ENCODE results near the gene SLC7A11.

Gene SLC7A11

DNA sequence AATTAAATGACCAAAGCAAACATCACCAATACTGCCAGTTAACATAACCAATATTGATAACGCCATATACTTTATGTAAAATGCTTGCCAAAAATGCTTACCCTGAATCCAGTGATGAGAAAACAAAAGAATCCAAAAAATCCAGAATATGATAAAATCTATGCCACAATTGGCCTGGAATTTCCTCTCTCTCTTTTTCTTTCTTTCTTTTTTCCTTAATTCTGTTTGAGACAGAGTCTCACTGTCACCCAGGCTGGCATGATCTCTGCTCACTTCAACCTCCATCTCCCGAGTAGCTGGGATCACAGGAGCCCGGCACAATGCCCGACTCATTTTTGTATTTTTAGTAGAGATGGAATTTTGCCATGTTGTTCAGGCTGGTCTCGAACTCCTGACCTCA is 9.8 kb upstream of the SLC7A11 start:
- TF ChIP-seq, protein P1, sequence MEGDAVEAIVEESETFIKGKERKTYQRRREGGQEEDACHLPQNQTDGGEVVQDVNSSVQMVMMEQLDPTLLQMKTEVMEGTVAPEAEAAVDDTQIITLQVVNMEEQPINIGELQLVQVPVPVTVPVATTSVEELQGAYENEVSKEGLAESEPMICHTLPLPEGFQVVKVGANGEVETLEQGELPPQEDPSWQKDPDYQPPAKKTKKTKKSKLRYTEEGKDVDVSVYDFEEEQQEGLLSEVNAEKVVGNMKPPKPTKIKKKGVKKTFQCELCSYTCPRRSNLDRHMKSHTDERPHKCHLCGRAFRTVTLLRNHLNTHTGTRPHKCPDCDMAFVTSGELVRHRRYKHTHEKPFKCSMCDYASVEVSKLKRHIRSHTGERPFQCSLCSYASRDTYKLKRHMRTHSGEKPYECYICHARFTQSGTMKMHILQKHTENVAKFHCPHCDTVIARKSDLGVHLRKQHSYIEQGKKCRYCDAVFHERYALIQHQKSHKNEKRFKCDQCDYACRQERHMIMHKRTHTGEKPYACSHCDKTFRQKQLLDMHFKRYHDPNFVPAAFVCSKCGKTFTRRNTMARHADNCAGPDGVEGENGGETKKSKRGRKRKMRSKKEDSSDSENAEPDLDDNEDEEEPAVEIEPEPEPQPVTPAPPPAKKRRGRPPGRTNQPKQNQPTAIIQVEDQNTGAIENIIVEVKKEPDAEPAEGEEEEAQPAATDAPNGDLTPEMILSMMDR (IDR thresholded peaks at IDR 0.05; ENCODE audit: control extremely low read depth, extremely low read depth, low read depth, missing control alignments): no peak
- DNase-seq (ENCODE audit: extremely low spot score): no peak
- POLR2A ChIA-PET: no interaction called here
- CTCF ChIA-PET: interaction anchor here (2.0 kb wide), 1 partner anchor 10 kb away, joined by 8 read pairs; the partner anchor contains the start of gene SLC7A11

DNA sequence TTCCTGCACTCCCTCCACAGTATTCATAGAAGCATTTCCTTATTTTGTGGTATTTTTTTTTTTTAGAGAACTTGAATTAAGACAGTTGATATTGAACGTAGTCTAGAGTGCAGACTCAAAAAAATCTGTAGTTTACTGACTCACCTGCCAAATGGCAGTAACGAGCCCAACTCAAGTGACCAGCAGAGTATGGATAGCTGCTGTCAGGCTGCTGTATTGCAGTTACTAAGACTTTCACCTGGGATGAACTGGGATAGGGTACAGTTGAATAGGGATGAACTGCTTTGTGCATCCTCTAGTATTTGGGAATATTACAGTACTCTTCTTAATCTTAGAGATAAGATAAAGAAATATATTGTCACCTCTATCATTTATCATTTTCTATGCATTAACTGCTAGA is 7.0 kb upstream of the SLC7A11 start:
- no peak for DNase-seq (ENCODE audit: extremely low spot score)
- TF ChIP-seq, protein P1 (IDR thresholded peaks at IDR 0.05; ENCODE audit: control extremely low read depth, extremely low read depth, low read depth, missing control alignments): no peak
- ChIA-PET CTCF (no interaction called here), POLR2A (no interaction called here)

DNA sequence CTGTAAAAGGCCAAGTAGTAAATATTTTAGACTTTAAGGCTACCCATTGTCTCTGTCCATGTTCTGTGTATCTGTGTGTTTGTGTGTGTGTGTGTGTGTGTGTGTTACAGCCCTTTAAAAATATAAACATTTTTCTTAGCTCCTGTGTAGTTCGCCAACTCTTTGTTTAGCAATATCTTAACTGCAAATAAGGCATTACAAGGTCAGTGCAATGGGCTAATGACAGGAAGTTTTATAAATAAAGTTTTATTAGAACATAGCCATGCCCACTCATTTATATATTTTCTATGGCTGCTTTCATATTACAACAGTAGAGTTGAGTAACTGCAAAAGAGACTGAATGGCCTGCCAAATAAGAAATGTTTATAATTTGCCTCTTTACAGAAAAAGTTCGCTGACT is 5.9 kb upstream of the SLC7A11 start:
- TF ChIP-seq, protein P1 (IDR thresholded peaks at IDR 0.05; ENCODE audit: control extremely low read depth, extremely low read depth, low read depth, missing control alignments): no peak
- POLR2A ChIA-PET: no interaction called here
- CTCF ChIA-PET: no interaction called here
- no peak for DNase-seq (ENCODE audit: extremely low spot score)

DNA sequence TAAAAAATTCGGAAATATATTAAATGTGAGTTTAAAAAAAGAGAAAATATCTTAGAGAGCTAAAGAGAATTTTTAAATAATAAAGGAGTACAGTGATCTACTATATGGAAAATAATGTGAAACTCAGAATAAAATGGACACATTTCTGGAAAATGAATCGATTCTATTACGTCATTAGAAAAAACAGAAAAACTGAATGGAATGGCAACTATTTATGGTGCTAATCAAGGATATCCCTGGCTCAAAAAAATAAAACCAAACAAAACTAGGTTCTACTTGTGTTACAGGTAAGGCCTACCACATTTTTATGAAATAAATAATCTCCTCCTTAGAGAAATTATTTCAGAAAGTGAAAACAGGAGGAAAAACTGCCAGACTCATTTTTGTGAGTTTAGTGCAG is 5.5 kb upstream of the SLC7A11 start:
- TF ChIP-seq, protein P1 (IDR thresholded peaks at IDR 0.05; ENCODE audit: control extremely low read depth, extremely low read depth, low read depth, missing control alignments): no peak
- ChIA-PET CTCF (interaction anchor here (0.7 to 0.8 kb wide), 2 partner anchors 10 to 13 kb away, joined by 3 read pairs; no protein-coding TSS in a partner anchor), POLR2A (no interaction called here)

DNA sequence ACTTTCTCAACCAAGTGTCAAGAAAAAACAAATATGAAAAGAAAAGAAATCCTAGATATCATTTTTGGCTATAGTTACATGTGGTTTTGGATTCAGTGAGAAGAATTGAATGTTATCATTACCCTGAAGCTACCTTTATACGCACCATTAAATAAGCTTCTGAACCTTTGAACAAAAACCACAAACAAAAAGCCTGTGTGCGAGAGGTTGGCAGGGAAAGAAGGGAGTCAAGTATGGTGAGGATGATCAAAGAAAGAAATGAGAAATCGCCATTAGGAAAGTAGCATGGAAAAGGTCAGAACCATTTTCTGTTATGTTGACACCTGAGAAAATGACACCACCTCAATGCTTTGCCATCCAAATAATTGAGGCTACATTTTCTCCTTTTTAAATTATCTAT is 1.2 kb upstream of the SLC7A11 start:
- ChIA-PET POLR2A (no interaction called here), CTCF (interaction anchor here (1.4 to 1.5 kb wide), 4 partner anchors 10 to 437 kb away, joined by 3 to 4 read pairs (median 4); no protein-coding TSS in a partner anchor)
- TF ChIP-seq, protein P1 (IDR thresholded peaks at IDR 0.05; ENCODE audit: control extremely low read depth, extremely low read depth, low read depth, missing control alignments): no peak
- DNase-seq (ENCODE audit: extremely low spot score): no peak

More for the DNA sequence above, 5.5 kb upstream of the SLC7A11 start:
- DNase-seq (ENCODE audit: extremely low spot score): no peak

DNA sequence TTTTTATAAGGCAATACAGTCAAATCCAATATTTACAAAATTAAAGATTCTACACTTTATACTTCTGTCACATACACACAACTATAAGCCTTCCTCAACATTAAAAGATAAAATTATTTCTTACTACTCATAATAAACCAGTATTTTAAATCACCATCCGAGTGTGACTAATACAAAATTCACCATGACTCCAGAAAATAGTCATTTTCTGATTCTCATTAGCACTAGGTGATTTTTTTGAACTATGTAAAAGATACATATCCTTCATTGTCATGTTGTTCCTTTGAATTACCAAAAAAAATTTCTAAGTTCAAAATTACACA is 646 bp upstream of the SLC7A11 start:
- DNase-seq (ENCODE audit: extremely low spot score): no peak
- ChIA-PET POLR2A (interaction anchor here (0.8 kb wide), 1 partner anchor 16 kb away, joined by 5 read pairs; no protein-coding TSS in a partner anchor), CTCF (interaction anchor here (1.2 to 2.4 kb wide), 7 partner anchors 8 to 437 kb away, joined by 3 to 8 read pairs (median 3); no protein-coding TSS in a partner anchor)
- TF ChIP-seq, protein P1 (IDR thresholded peaks at IDR 0.05; ENCODE audit: control extremely low read depth, extremely low read depth, low read depth, missing control alignments): no peak

Measured in GM10248 (cell line).